Body of pancreas (tissue), 4 donors: Measurements from ENCODE around the gene PTX4. TPM values are rescaled to one million over a fixed set of nuclear protein-coding genes. Genes with fewer than 3 reads are reported as not detected.

Source experiments
- ATAC-seq: fragments of 150-250 bp; one replicate; pipeline ENCODE4 v1.9.1; 2016
- DNase-seq, 4 donors: peaks; one replicate each; pipeline ENCODE4 v3.0.0-alpha.2; 2019
- H3K27ac ChIP-seq, 4 donors: fragments of 200-600 bp; sonication (generic); 1 replicate in 3 of 4; 2 replicates in 1 of 4; pipeline versions ENCODE4 v1.5.1 to v1.6.1; 2016 to 2019; ENCODE audit warnings: mild to moderate bottlenecking in 1 of 4, mixed read lengths in 1 of 4, moderate library complexity in 1 of 4
- H3K27me3 ChIP-seq, 2 donors: fragments of 200-600 bp; sonication (generic); one replicate each; pipeline ENCODE4 v1.6.0; 2016; ENCODE audit warnings: mild to moderate bottlenecking in 1 of 2
- H3K36me3 ChIP-seq, 2 donors: fragments of 200-600 bp; sonication (generic); replicated peaks in 1 of 2; 2 replicates each; pipeline ENCODE4 v1.5.1; 2016; ENCODE audit warnings: low read depth in 2 of 2; ENCODE audit not compliant: insufficient read depth in 1 of 2
- H3K4me1 ChIP-seq: fragments of 200-600 bp; sonication (generic); one replicate; pipeline ENCODE4 v1.6.0; 2016
- H3K4me3 ChIP-seq, 2 donors: fragments of 200-600 bp; sonication (generic); 1 replicate in 1 of 2; 2 replicates in 1 of 2; pipeline ENCODE4 v1.5.1; 2016 to 2019
- H3K9me3 ChIP-seq, 3 donors: fragments of 200-600 bp; sonication (generic); 1 replicate in 2 of 3; 2 replicates in 1 of 3; pipeline ENCODE4 v1.5.1; 2016
- POLR2A ChIP-seq, 3 donors: fragments of 450-650 bp; IDR thresholded peaks; one replicate each; pipeline ENCODE4 v1.6.1; 2016; ENCODE audit warnings: antibody characterized with exemption in 3 of 3, mild to moderate bottlenecking in 2 of 3
- WGBS, 2 donors: methylation state at CpG; one replicate each; pipeline ENCODE4 v1.1.5; 2017; 5-methylcytosine and 5-hydroxymethylcytosine counted together
- intact Hi-C: fragments of 100-400 bp; cut with DNase I; formaldehyde crosslinking; loops from one replicate; pipeline ENCODE4 v1.15.1; 2023
- total RNA-seq, 2 donors: library from RNA; depleted of rRNA; stranded (reverse); fragments of >200 nt; gene quantifications; one replicate each; pipeline ENCODE4 v1.1.0, GENCODE V29; 2016
- TF ChIP-seq, protein P1 (sequence below), 7 experiments: fragments of 450-650 bp in 4 of 7; fragments of 200-600 bp in 3 of 7; sonication (generic) in 3 of 7; IDR thresholded peaks; one replicate each; pipeline ENCODE4 v1.5.1; 2016 to 2019; ENCODE audit warnings: antibody characterized with exemption in 7 of 7

Gene PTX4
- total RNA-seq, 2 donors from 2014 or later = not detected

DNA sequence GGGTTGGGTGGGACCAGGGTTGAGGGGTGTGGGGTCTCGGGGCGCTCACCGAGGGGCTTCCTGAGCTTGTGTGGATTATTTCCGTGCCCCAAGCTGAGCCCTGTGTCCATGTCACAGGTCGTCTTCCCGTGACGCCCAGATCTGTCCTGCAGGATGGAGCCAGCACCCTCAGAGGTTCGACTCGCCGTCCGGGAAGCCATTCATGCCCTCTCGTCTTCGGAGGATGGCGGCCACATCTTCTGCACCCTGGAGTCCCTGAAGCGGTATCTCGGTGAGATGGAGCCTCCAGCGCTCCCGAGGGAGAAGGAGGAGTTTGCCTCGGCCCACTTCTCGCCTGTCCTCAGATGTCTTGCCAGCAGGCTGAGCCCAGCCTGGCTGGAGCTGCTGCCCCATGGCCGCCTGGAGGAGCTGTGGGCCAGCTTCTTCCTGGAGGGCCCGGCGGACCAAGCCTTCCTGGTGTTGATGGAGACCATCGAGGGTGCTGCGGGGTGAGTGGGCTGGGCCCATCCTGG is 5.4 kb upstream of the PTX4 start:
- no peaks in the 10 kb centered on the region for H3K9me3 ChIP-seq
- peaks cover 0 to 1% of the 10 kb centered on the region in 2 donors for H3K36me3 ChIP-seq
- peaks cover 21% of the 10 kb centered on the region for H3K4me1 ChIP-seq
- ATAC-seq (no peak), DNase-seq (peak in 2 of 4 donors; percentile 31 to 39)
- no peak for TF ChIP-seq POLR2A (IDR thresholded peaks at IDR 0.05)
- TF ChIP-seq, protein P1, sequence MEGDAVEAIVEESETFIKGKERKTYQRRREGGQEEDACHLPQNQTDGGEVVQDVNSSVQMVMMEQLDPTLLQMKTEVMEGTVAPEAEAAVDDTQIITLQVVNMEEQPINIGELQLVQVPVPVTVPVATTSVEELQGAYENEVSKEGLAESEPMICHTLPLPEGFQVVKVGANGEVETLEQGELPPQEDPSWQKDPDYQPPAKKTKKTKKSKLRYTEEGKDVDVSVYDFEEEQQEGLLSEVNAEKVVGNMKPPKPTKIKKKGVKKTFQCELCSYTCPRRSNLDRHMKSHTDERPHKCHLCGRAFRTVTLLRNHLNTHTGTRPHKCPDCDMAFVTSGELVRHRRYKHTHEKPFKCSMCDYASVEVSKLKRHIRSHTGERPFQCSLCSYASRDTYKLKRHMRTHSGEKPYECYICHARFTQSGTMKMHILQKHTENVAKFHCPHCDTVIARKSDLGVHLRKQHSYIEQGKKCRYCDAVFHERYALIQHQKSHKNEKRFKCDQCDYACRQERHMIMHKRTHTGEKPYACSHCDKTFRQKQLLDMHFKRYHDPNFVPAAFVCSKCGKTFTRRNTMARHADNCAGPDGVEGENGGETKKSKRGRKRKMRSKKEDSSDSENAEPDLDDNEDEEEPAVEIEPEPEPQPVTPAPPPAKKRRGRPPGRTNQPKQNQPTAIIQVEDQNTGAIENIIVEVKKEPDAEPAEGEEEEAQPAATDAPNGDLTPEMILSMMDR (IDR thresholded peaks at IDR 0.05) = peak in 1 of 7 experiments; percentile 11
- intact Hi-C loops = no loop called here
- H3K27ac ChIP-seq = peak overlapping the region in 2 of 4 donors; percentile 76 to 90
- no peaks in the 10 kb centered on the region for H3K27me3 ChIP-seq
- 34 to 50% methylated on average over 6 to 25 of the region's 25 CpGs for WGBS, 2 donors
- H3K4me3 ChIP-seq = peak overlapping the region in 1 of 2 donors; percentile 94

DNA sequence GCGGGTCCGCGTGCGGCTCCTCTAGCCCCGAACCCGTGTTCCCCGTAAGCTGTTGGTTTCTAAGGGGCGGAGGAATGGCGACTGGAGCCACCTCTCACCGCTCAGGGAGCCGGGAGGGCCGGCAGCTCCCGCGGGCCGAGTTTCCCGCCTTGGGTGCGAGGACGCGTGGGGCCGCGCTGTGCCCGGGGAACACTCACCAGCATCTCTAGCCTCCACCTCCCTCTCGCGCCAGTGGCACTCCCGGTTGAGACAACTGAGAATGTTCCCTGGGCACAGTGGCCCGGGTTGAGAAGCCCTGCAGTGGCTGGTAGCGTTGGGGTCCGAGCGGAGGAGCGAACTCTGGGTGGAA is 5.0 kb upstream of the PTX4 start:
- Histone ChIP-seq H3K27me3 (no peaks in the 10 kb centered on the region), H3K27ac (peak overlapping the region; percentile 74 to 95 (median 83)), H3K4me1 (peaks cover 21% of the 10 kb centered on the region), H3K4me3 (peak overlapping the region; percentile 69 to 94), H3K9me3 (no peaks in the 10 kb centered on the region), H3K36me3 (peaks cover 0 to 1% of the 10 kb centered on the region in 2 donors)
- ATAC-seq (peak; percentile 5), DNase-seq (no peak)
- TF ChIP-seq POLR2A (IDR thresholded peaks at IDR 0.05) = no peak
- TF ChIP-seq, protein P1 (IDR thresholded peaks at IDR 0.05) = no peak
- whole genome bisulfite sequencing, 2 donors = 0 to 2% methylated on average over 17 to 30 of the region's 30 CpGs
- intact Hi-C loops = no loop called here

DNA sequence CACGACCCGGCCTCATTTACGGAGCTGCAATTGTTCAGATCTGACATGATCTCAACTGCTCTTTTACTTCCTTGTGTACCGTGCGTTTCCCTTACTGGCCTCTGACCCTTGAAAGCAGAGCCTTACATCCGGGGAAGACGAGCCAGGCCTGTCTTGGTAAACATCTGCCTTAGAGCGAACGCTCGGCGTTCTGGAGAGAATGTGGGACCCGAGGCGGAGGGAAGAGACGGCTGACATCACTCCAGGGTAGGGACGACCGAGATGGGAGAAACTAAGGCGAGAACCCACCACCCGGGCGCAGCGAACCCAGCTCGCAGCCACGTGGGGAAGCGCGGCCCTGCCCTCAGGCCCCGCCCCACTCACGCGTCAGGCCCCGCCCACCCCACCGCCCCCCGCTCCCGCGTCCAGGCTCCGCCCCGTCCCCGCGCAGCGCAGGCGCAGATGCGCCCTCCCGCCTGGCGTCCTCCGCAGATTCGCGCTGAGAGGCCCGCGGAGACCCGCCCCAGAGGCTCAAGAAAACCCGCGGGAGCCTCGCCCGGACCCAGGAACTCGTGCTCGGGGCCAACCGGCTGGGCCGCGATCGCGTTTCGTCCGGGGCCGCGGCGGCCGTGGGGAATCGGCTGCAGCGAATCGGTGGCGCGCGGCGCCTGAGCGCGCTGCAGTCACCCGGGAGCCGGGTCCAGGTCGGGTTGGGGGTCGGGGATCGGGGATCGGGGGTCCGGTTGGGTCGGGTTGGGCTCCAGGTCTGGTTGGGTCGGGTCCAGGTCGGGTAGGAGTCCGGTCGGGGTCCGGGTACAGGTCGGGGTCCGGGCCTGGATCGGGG is 4.4 kb upstream of the PTX4 start, which contains the start of gene TELO2:
TELO2 (plus strand) TSS at position 438 of the 823 bp plus-strand sequence. CDS start 922 bp downstream, outside the sequence.
- Histone ChIP-seq H3K9me3 (no peaks in the 10 kb centered on the region), H3K27me3 (no peaks in the 10 kb centered on the region), H3K36me3 (peaks cover 0 to 1% of the 10 kb centered on the region in 2 donors), H3K4me3 (peak within 1 kb of the TSS; percentile 69 to 94), H3K27ac (peak within 1 kb of the TSS; percentile 74 to 95 (median 83)), H3K4me1 (peaks cover 21% of the 10 kb centered on the region)
- peak; percentile 97 for ATAC-seq
- TF ChIP-seq POLR2A (IDR thresholded peaks at IDR 0.05) = peak in 2 of 3 donors; percentile 45 to 57
- TF ChIP-seq, protein P1 (IDR thresholded peaks at IDR 0.05) = peak in 3 of 7 experiments; percentile 4 to 18 (median 13)
- intact Hi-C loops = no loop called here
- WGBS, 2 donors = 1 to 5% methylated on average over 27 to 85 of the region's 89 CpGs
- DNase-seq = peak; percentile 77 to 84 (median 81)

DNA sequence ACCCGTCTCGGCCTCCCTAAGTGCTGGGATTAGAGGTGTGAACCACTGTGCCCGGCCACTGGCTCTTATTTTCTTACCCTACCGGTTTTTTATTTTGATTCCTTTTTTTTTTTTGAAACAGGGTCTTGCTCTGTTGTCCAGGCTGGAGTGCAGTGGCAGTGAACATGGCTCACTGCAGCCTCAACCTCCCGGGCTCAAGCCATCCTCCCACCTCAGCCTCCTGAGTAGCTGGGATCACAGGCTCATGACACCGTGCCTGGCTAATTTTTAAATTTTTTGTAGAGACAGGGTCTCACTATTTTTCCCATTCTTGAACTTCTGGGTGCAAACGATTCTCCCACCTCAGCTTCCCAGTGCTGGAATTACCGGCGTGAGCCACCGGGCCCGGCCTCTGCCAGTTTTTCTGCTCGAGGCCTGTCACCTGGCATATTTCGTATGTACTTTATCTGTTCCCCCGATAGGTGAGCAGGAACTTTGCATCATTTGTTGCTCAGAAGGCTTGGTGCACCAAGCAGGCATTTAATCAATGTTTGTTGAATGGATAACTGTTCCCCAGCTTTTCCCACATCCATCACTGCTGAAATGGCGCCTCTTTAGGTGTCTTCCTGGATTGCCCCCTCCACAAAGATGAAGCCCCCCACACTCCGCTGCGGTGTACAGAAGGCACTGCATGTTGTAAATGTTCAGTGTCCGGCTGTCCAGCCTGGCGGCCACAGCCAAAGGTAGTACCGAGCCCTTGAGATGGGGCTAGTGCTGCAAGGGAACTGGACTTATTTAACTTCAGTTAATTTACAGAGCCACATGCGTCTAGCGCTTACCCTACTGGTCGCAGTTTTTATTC is 3.6 kb upstream of the PTX4 start:
- H3K27ac ChIP-seq = peak overlapping the region in 3 of 4 donors; percentile 76 to 95 (median 90)
- WGBS, 2 donors = 59 to 72% methylated on average over 23 of the region's 23 CpGs
- peaks cover 0 to 1% of the 10 kb centered on the region in 2 donors for H3K36me3 ChIP-seq
- intact Hi-C loops = no loop called here
- no peak for DNase-seq
- ATAC-seq = no peak
- no peak overlapping the region for H3K4me3 ChIP-seq
- H3K9me3 ChIP-seq = no peaks in the 10 kb centered on the region
- peaks cover 21% of the 10 kb centered on the region for H3K4me1 ChIP-seq
- TF ChIP-seq, protein P1 (IDR thresholded peaks at IDR 0.05) = no peak
- no peak for TF ChIP-seq POLR2A (IDR thresholded peaks at IDR 0.05)
- H3K27me3 ChIP-seq = no peaks in the 10 kb centered on the region
